AML-193 (cell line): Measurements from ENCODE around the gene NPFFR2.
"Not testable (repeated sequence)": the region's sequence is repeated elsewhere in the genome, so short reads cannot be mapped to it uniquely, and the experiment has no call there.

Experiments used
- DNase-seq, 2 experiments: peaks; one replicate each; lab custom pipeline; 2025; lab: John Stamatoyannopoulos, UW

NPFFR2 gene

DNA sequence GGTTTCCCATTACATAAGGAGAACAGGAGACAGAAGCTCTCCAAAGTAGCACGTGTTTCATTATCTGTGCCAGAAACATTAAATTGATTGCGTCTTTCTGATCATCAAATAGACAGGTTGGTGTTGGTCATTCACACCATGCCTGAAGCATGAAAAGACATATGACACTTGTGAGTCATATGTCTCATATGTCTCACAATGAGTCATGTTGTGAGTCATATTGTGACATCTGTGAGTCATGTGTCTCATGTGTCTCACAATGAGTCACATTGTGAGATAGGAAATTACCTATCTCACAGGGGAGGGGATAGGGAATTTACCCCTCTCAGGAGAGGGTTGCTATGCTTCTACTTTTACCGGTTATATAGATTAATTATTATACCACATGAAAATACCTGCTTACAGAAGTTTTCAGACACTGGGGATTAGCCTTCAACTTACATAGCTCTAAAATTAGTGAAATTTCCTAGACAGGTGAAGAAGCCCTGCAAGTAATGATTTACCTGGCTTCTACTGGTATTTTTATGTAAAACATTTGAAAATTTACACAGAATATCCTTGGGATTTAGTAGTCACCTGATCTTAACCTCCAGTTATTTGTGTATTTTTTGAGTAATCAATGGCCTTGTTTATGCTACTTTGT, 80.8 kb downstream of the NPFFR2 start:
- no peak for DNase-seq

DNA sequence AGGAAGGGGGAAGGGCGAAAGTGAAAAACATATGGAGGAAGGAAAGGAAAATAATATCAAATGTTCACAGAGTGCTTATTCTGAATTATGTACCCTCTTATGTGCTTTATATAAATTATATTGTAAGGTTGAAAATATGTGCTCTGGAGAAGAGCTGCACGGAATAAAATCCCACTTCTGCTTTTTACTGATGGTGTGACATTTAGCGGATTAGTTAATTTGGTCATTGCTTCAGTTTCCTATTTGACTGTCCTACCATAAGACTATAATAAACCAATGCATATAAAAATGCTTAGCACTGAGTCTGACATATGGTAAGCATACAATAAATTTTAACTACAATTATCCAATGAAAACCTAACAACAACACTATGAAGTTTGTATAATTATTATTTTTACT, 86.2 kb downstream of the NPFFR2 start:
- DNase-seq = no peak

DNA sequence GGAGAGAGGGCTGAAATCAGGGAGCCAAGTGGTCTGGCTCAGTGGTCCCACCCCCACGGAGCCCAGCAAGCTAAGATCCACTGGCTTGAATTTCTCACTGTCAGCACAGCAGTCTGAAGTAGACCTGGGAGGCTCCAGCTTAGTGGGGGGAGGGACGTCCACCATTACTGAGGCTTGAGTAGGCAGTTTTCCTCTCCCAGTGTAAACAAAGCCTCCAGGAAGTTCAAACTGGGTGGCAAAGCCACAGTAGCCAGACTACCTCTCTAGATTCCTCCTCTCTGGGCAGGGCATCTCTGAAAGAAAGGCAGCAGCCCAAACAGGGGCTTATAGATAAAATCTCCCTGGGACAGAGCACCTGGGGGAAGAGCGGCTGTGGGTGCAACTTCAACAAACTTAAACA, 88.1 kb downstream of the NPFFR2 start:
- DNase-seq = no peak

DNA sequence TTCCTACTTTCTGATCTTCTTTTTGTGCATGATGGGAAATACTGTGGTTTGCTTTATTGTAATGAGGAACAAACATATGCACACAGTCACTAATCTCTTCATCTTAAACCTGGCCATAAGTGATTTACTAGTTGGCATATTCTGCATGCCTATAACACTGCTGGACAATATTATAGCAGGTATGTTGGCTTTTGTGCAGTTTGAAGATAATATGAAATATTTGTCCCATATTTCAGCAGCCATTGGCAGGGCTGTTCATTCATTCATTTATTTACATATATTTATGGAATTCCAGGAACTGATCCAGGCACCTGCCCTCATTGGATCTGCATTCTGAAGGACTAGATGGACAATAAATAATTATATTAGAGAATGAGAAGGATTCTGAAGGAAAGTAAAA, 96.9 kb downstream of the NPFFR2 start:
- no peak for DNase-seq

DNA sequence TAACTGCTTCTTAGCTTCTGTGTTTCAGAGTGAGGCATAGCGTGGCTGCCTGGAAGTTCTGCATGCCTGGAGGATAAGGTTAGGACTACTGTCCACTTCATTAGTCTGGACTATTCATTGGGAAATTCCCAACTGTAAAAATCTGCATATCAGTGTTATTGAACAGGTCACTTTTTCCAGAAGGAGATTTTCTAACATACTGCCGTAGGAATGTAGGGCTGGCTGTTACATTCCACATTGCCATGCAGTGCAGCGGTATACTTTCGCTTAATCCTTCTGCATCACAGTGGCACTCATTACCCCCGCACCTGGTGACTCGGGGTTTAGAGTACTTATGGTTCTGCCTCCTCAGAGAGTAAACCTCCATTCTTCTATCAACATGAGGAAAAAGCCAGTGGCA, 104.6 kb downstream of the NPFFR2 start:
- DNase-seq = no peak

DNA sequence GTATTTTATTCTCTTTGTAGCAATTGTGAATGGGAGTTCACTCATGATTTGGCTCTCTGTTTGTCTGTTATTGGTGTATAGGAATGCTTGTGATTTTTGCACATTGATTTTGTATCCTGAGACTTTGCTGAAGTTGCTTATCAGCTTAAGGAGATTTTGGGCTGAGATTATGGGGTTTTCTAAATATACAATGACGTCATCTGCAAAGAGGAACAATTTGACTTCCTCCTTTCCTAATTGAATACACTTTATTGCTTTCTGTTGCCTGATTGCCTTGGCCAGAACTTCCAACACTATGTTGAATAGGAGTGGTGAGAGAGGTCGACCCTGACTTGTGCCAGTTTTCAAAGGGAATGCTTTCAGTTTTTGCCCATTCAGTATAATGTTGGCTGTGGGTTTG, 108.2 kb downstream of the NPFFR2 start:
- not testable (repeated sequence) for DNase-seq

DNA sequence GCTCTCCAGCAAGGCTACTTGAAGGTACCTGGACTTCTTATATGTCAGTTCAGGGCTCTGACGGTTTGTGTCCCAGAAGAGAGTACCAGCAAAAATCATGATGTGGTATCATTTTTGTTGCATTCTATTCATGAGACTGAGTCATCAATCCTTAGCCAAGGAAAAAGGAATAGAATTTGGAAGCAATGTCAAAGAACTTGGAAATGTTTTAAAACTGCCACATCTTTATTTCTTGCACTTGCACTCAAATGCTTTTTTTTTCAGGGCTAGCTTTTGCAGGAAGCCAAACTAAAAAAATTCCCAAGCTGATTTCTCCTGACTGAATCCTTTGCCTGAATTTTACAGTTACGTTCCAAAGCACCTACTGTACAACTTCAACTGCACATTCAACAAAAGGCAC, 112.4 kb downstream of the NPFFR2 start:
- no peak for DNase-seq

DNA sequence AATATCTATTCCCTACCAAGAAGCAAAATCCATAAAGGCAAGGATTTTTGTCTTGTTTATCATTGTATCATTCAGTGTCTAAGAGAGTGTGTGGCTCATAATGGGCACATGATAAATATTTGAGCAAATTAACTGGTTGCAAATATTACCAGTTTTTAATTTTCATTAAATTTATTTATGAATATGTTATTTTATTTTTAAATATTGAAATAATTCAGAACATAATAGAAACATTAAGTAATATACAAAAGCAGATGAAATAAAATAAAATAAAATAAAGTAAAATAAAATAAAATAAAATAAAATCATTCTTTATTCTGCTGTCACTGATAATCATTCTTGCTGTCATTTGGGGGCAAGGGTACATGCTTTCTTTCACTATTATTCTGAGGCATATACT, 120.9 kb downstream of the NPFFR2 start:
- DNase-seq = no peak

DNA sequence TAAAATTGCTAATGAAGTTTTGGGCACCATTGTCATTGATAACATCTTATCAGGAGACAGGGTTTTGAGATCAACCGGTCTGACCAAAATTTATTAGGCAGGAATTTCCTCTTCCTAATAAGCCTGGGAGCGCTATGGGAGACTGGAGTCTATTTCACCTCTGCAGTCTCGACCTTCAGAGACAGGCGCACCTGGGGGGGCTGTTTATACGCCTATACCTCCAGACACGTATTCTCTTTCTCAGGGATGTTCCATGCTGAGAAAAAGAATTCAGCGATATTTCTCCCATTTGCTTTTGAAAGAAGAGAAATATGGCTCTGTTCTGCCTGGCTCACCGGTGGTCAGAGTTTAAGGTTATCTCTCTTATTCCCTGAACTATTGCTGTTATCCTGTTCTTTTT, 121.8 kb downstream of the NPFFR2 start:
- not testable (repeated sequence) for DNase-seq

DNA sequence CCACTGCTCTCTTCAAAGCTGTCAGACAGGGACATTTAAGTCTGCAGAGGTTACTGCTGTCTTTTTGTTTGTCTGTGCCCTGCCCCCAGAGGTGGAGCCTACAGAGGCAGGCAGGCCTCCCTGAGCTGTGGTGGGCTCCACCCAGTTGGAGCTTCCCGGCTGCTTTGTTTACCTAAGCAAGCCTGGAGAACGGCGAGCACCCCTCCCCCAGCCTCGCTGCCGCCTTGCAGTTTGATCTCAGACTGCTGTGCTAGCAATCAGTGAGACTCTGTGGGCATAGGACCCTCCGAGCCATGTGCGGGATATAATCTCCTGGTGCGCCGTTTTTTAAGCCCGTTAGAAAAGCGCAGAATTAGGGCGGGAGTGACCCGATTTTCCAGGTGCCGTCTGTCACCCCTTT, 137.5 kb downstream of the NPFFR2 start:
- not testable (repeated sequence) for DNase-seq

DNA sequence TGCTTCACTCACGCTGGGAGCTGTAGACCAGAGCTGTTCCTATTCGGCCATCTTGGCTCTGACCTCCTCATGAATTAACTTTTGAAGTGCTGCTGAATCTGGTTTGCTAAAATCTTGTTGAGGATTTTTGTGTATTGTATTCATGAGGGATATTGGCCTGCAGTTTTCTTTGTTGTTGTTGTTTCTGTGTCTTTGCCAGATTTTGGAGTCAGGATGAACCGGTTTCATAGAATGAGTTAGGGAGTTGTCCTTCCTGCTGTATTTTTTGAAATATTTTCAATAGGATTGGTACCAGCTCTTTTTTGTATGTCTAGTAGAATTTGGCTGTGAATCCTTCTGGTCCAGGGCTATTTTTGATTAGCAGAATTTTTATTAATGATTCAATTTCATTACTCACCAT, 138.1 kb downstream of the NPFFR2 start:
- DNase-seq = no peak

DNA sequence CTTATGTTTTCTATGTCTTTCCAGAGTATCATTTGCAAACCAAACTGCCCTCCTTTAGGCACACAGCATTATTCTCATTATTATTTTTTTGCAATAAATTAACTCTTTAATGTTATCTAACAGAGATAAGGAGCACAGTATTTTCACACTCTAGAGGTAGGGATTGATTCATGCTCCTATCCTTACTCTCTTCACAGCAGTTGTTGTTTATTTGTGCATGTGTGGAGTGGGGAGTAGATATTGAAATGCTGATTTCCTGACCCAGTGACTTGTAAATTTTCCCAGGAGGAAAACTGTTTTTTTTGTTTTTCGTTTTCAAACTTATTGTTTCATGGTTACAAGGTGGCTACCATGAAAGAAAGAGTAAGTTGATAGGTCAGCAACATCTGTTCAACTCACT, 140.0 kb downstream of the NPFFR2 start:
- no peak for DNase-seq

DNA sequence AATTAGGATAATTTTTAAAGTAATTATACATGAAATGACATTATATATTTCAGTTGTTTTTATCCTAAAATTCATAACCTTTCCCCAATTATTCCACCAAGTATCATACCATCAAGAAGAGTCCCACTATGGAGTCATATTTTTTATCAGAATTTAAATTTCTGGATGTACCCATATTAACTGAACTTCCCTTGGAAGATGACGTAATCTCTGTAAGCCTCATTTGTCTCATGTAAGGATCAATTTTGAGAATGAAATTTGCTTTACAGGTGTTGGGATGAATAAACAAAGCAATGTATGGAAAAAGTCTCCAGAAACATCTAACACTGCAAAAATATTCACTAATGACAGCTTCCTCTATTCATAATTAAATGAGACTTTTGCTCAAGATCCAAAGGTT, 147.5 kb downstream of the NPFFR2 start:
- DNase-seq = no peak

DNA sequence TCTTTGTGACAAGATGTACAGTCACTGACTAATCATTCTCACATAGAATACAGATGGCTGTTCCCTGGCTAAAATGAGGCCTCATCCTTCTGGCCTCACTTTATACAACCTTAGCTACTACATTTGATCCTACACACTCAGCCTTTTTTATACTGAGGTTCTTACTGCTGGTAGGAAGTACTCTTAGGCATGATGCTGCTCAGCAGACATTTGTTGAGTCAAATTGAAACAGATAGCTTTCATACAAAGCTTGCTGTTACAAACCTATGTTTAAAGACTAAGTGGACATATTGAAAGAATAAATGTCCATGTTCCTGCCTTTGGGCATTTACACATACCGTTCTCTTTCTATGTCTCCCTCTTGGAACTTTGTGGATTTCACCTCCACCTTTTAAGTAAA, 154.9 kb downstream of the NPFFR2 start:
- DNase-seq = no peak

DNA sequence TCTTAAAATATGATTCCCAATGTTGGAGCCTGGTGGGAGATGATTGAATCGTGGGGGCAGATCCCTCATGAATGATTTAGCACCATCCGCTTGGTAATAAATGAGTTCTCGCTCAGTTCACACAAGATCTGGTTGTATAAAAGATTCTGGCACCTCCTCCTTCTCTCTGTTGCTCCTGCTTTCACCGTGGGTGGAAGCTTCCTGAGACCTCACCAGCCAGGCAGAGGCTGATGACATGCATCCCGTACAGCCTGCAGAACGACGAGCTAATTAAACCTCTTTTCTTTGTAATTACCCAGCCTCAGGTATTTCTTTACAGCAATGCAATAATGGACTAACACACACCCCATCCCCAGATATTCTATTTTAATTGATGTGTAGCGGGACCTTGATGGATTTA, 162.2 kb downstream of the NPFFR2 start:
- no peak for DNase-seq

DNA sequence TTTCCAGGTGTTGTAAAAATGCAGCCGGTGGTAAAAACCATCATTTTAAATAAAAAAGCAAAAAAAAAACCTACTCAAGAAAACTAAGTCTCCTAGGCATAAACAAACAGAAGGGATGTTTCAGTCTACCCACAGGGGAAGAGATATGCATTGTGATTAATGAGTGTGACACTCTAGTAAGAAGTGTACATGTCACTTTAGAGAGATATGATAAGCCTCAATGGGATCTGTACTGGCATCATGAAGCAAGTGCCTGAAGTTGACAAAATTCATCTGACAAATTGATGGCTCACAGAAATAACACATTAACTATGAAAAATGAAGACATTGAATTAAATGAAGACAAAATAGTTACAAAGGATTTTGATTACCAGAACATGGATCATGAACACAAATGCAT, 162.7 kb downstream of the NPFFR2 start:
- DNase-seq = no peak
